SK-N-SH (cell line): ENCODE data around the gene TTC21A. TPM values are rescaled to one million over a fixed set of nuclear protein-coding genes. Genes with fewer than 3 reads are reported as not detected.
A peak's percentile ranks its signal among the peaks of the same experiment; 100 is the strongest.

Experiments
- CTCF ChIA-PET: fragments of 300-600, 350-600 bp; formaldehyde crosslinking; extraction: SDS; loops from one replicate; lab custom pipeline; 2021; lab: Yijun Ruan, JAX
- POLR2A ChIA-PET: fragments of 350-600 bp; sonication (Branson Sonifier 250); formaldehyde crosslinking; extraction: SDS; loops from one replicate; lab custom pipeline; 2020; ENCODE audit warnings: antibody characterized with exemption, inconsistent platforms; lab: Yijun Ruan, JAX
- DNase-seq: peaks from one replicate; pipeline ENCODE4 v3.0.0; 2012
- H2AFZ ChIP-seq: fragments of 200-600 bp; sonication (generic); 2 replicates; pipeline ENCODE4 v1.8.1; 2016; ENCODE audit warnings: antibody characterized with exemption, mild to moderate bottlenecking, low read depth
- H3F3A ChIP-seq: fragments of 200-600 bp; sonication (generic); replicated peaks from 2 replicates; pipeline ENCODE3; 2016; ENCODE audit warnings: antibody characterized with exemption, mild to moderate bottlenecking; ENCODE audit not compliant: insufficient read depth
- H3K27ac ChIP-seq, 2 experiments: fragments of 200-500 bp in 1 of 2; fragments of 200-600 bp in 1 of 2; sonication (Bioruptor generic) in 1 of 2; sonication (generic), shearing (Covaris generic) in 1 of 2; 2 replicates each; pipeline versions ENCODE4 v1.5.1 to v1.6.1; 2014 to 2016; ENCODE audit warnings: low read depth in 2 of 2, inconsistent platforms in 1 of 2, low read length in 1 of 2, mild to moderate bottlenecking in 1 of 2, mixed read lengths in 1 of 2
- H3K27me3 ChIP-seq: fragments of 200-600 bp; sonication (generic), shearing (Covaris generic); 2 replicates; pipeline ENCODE4 v1.6.1; 2016; ENCODE audit warnings: mixed run types; ENCODE audit not compliant: insufficient read depth
- H3K36me3 ChIP-seq, 2 experiments: fragments of 200-500 bp in 1 of 2; fragments of 200-600 bp in 1 of 2; sonication (Bioruptor generic) in 1 of 2; sonication (generic) in 1 of 2; replicated peaks in 1 of 2; 2 replicates each; pipeline versions ENCODE3 to v1.5.1; 2014 to 2016; ENCODE audit warnings: low read length in 1 of 2, mild to moderate bottlenecking in 1 of 2; ENCODE audit not compliant: insufficient read depth in 2 of 2, control insufficient read depth in 1 of 2
- H3K4me1 ChIP-seq, 2 experiments: fragments of 200-500 bp in 1 of 2; fragments of 200-600 bp in 1 of 2; sonication (Bioruptor generic) in 1 of 2; sonication (generic), shearing (Covaris generic) in 1 of 2; 2 replicates each; pipeline versions ENCODE4 v1.5.1 to v1.6.1; 2014 to 2016; ENCODE audit warnings: low read depth in 1 of 2, low read length in 1 of 2, mixed run types in 1 of 2; ENCODE audit not compliant: insufficient read depth in 2 of 2, control insufficient read depth in 1 of 2
- H3K4me2 ChIP-seq: fragments of 200-600 bp; sonication (generic), shearing (Covaris generic); 2 replicates; pipeline ENCODE4 v1.6.1; 2017; ENCODE audit warnings: mixed run types
- H3K4me3 ChIP-seq, 2 experiments: fragments of 200-500 bp in 1 of 2; fragments of 200-600 bp in 1 of 2; sonication (Bioruptor generic) in 1 of 2; sonication (generic), shearing (Covaris generic) in 1 of 2; 2 replicates each; pipeline versions ENCODE4 v1.5.1 to v1.8.1; 2014 to 2016; ENCODE audit warnings: low read depth in 2 of 2, inconsistent platforms in 1 of 2, low read length in 1 of 2, mild to moderate bottlenecking in 1 of 2, mixed read lengths in 1 of 2, moderate library complexity in 1 of 2
- H3K79me2 ChIP-seq: fragments of 200-600 bp; sonication (generic); 2 replicates; pipeline ENCODE4 v1.8.1; 2017; ENCODE audit warnings: mild to moderate bottlenecking; ENCODE audit not compliant: insufficient read depth
- H3K9ac ChIP-seq: fragments of 200-600 bp; sonication (generic); 2 replicates; pipeline ENCODE4 v1.6.1; 2017; ENCODE audit warnings: mixed run types
- H3K9me2 ChIP-seq: fragments of 200-600 bp; sonication (generic); 2 replicates; pipeline ENCODE4 v1.6.1; 2017; ENCODE audit warnings: mixed run types
- H3K9me3 ChIP-seq: fragments of 200-600 bp; sonication (generic); 2 replicates; pipeline ENCODE4 v1.6.1; 2017; ENCODE audit warnings: mixed run types, mild to moderate bottlenecking, moderate library complexity
- H4K20me1 ChIP-seq: fragments of 200-600 bp; sonication (generic); 2 replicates; pipeline ENCODE4 v1.6.1; 2017; ENCODE audit warnings: mild to moderate bottlenecking, mixed run types; ENCODE audit not compliant: insufficient read depth
- CHD2 ChIP-seq: fragments of 150-350 bp; IDR thresholded peaks from 2 replicates; pipeline ENCODE4 v1.6.1; 2018; ENCODE audit warnings: low read length; ENCODE audit not compliant: partially characterized antibody
- ELF1 ChIP-seq: IDR thresholded peaks from 2 replicates; pipeline ENCODE4 v1.4.0; 2012
- EP300 ChIP-seq, 2 experiments: IDR thresholded peaks; 2 replicates each; pipeline versions ENCODE4 v1.4.0 to v1.6.1; 2012; ENCODE audit warnings: borderline replicate concordance in 1 of 2, low read depth in 1 of 2, low read length in 1 of 2
- EZH2phosphoT487 ChIP-seq: fragments of 200-600 bp; sonication (generic); IDR thresholded peaks from 2 replicates; pipeline ENCODE4 v1.6.1; 2017; ENCODE audit warnings: low read depth, mixed run types, mild to moderate bottlenecking, antibody characterized with exemption, moderate library complexity, borderline replicate concordance
- FOSL2 ChIP-seq: IDR thresholded peaks from 2 replicates; pipeline ENCODE4 v1.4.0; 2012; ENCODE audit warnings: low read depth, mild to moderate bottlenecking, moderate library complexity, borderline replicate concordance
- GATA2 ChIP-seq: sonication (generic); formaldehyde crosslinking; IDR thresholded peaks from 2 replicates; pipeline ENCODE4 v1.5.0; 2020; ENCODE audit warnings: mild to moderate bottlenecking, missing genetic modification reagents
- JUND ChIP-seq: IDR thresholded peaks from 2 replicates; pipeline ENCODE4 v1.4.0; 2012
- MEF2A ChIP-seq: IDR thresholded peaks from 2 replicates; pipeline ENCODE4 v1.4.0; 2012; ENCODE audit warnings: low read depth, borderline replicate concordance
- NFIC ChIP-seq: IDR thresholded peaks from 2 replicates; pipeline ENCODE4 v1.4.0; 2012; ENCODE audit warnings: borderline replicate concordance
- POLR2AphosphoS5 ChIP-seq: IDR thresholded peaks from 2 replicates; pipeline ENCODE4 v1.6.1; 2012; ENCODE audit warnings: low read depth, low read length
- RXRA ChIP-seq: IDR thresholded peaks from 2 replicates; pipeline ENCODE4 v1.4.0; 2012; ENCODE audit warnings: low read depth, mild to moderate bottlenecking, borderline replicate concordance
- SIN3A ChIP-seq: IDR thresholded peaks from 2 replicates; pipeline ENCODE4 v1.6.1; 2012; ENCODE audit warnings: low read depth, mild to moderate bottlenecking, low read length, moderate library complexity, borderline replicate concordance
- TAF1 ChIP-seq: IDR thresholded peaks from 2 replicates; pipeline ENCODE4 v1.6.1; 2012; ENCODE audit warnings: low read depth, mild to moderate bottlenecking, low read length, moderate library complexity, borderline replicate concordance
- TCF12 ChIP-seq: IDR thresholded peaks from 2 replicates; pipeline ENCODE4 v1.4.0; 2012
- TEAD4 ChIP-seq: IDR thresholded peaks from 2 replicates; pipeline ENCODE4 v1.4.0; 2012; ENCODE audit warnings: mild to moderate bottlenecking, borderline replicate concordance; ENCODE audit not compliant: insufficient read depth
- YY1 ChIP-seq: IDR thresholded peaks from 2 replicates; pipeline ENCODE4 v1.4.0; 2012; ENCODE audit warnings: low read depth, mild to moderate bottlenecking
- WGBS: methylation state at CpG from one replicate; pipeline ENCODE4 v1.1.6; 2017; ENCODE audit warnings: low lambda C conversion rate; 5-methylcytosine and 5-hydroxymethylcytosine counted together
- polyA plus RNA-seq, 3 experiments: library from polyadenylated mRNA; depleted of rRNA; stranded (reverse); fragments of >200 nt; gene quantifications; 2 replicates each; pipeline ENCODE4 v1.2.3, GENCODE V29; 2012
- TF ChIP-seq, protein P1 (sequence below): IDR thresholded peaks from 2 replicates; pipeline ENCODE4; 2012
- TF ChIP-seq, protein P2 (sequence below): IDR thresholded peaks from 2 replicates; pipeline ENCODE4 v1.4.0; 2012; ENCODE audit warnings: low read depth, borderline replicate concordance
- TF ChIP-seq, protein P3 (sequence below): fragments of 150-350 bp; IDR thresholded peaks from 2 replicates; pipeline ENCODE4 v1.6.1; 2017; ENCODE audit warnings: antibody characterized with exemption, low read length, low read depth, borderline replicate concordance
- TF ChIP-seq, protein P4 (sequence below): IDR thresholded peaks from 2 replicates; pipeline ENCODE4 v1.4.0; 2012; ENCODE audit warnings: low read depth

TTC21A gene
- polyA plus RNA-seq, 1 of the 3 experiments (the other 2 are of a cell fraction) = 3.9 TPM

DNA sequence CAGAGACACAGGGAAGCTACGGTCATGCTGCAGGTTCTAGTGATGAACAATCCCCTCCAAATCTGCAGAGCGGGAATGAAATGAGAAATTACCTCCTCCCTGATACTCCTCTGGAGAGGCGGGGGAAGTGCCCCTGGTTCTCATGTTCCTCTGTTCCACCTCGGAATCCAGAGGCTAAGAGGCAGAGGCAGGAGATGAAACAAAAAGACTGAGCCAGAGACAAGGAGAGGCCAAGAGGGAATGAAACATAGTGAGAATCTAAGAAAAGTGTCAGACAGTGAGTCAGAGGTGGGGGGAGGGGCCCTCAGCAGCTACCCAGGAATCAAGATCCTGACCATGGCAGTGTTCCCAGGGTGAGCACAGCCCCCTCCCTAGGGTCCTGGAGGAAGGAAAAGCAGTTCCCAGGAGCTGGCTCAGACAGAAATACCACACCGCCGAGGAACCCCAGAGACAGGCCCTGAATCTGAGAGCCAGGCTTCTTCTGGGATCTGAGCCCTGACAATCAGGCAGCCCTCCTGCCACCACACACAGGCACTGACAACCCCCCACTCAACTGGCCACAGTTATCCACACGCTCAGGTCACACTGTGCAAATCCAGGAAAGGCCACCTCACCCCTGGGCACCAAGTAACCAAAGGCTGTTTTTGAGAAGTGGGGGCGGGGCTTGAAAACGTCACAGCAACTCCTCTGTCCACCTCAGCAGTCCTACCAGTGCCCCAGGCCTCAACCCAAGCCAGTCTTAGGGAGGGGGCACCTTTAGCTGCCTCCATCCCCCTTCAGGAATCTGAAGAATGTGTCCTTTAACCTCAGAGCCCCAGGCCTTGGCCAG is 43.5 kb downstream of the TTC21A start:
- ChIA-PET POLR2A (no interaction called here), CTCF (interaction anchor here (0.5 to 2.4 kb wide), 6 partner anchors 9 to 1969 kb away, joined by 3 to 8 read pairs (median 4); no protein-coding TSS in a partner anchor)
- Histone ChIP-seq H3K4me3 (peak overlapping the region; percentile 82 to 88; a peak in 3 of 4 replicates), H2AFZ (no peak overlapping the region), H3K9me3 (no peaks in the 10 kb centered on the region), H3K36me3 (peaks cover under 1 to 3% of the 10 kb centered on the region in 2 experiments), H3K27ac (peak overlapping the region; percentile 90 to 100), H3F3A (peaks cover 58% of the 10 kb centered on the region)
- DNase-seq = peak; percentile 49
- 6% methylated on average over 8 of the region's 9 CpGs for whole genome bisulfite sequencing
- TF ChIP-seq ELF1 (peak; percentile 41; the same call in 1 of the 2 replicates), TAF1 (0 out of 2 replicates have a peak, but pooled peaks have one; percentile 10), NFIC (peak; percentile 93), POLR2AphosphoS5 (peak; percentile 62; the same call in 1 of the 2 replicates), EZH2phosphoT487 (no peak), SIN3A (peak; percentile 90), GATA2 (CRISPR knock-in tag) (no peak), MEF2A (peak; percentile 44; the same call in 1 of the 2 replicates), EP300 (IDR thresholded peaks at IDR 0.05; ENCODE audit: borderline replicate concordance in 1 of 2, low read depth in 1 of 2, low read length in 1 of 2) (peak in 1 of 2 experiments; percentile 89; a peak in 2 of 4 replicates), YY1 (peak; percentile 50; the same call in 1 of the 2 replicates), RXRA (peak; percentile 90), TCF12 (peak; percentile 87), CHD2 (no peak), JUND (peak; percentile 97), FOSL2 (peak; percentile 98), TEAD4 (peak; percentile 70)
- TF ChIP-seq, protein P1, sequence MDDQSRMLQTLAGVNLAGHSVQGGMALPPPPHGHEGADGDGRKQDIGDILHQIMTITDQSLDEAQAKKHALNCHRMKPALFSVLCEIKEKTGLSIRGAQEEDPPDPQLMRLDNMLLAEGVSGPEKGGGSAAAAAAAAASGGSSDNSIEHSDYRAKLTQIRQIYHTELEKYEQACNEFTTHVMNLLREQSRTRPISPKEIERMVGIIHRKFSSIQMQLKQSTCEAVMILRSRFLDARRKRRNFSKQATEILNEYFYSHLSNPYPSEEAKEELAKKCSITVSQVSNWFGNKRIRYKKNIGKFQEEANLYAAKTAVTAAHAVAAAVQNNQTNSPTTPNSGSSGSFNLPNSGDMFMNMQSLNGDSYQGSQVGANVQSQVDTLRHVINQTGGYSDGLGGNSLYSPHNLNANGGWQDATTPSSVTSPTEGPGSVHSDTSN = peak; percentile 74
- TF ChIP-seq, protein P2, sequence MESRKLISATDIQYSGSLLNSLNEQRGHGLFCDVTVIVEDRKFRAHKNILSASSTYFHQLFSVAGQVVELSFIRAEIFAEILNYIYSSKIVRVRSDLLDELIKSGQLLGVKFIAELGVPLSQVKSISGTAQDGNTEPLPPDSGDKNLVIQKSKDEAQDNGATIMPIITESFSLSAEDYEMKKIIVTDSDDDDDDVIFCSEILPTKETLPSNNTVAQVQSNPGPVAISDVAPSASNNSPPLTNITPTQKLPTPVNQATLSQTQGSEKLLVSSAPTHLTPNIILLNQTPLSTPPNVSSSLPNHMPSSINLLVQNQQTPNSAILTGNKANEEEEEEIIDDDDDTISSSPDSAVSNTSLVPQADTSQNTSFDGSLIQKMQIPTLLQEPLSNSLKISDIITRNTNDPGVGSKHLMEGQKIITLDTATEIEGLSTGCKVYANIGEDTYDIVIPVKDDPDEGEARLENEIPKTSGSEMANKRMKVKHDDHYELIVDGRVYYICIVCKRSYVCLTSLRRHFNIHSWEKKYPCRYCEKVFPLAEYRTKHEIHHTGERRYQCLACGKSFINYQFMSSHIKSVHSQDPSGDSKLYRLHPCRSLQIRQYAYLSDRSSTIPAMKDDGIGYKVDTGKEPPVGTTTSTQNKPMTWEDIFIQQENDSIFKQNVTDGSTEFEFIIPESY = peak; percentile 75; the same call in 1 of the 2 replicates
- TF ChIP-seq, protein P3, sequence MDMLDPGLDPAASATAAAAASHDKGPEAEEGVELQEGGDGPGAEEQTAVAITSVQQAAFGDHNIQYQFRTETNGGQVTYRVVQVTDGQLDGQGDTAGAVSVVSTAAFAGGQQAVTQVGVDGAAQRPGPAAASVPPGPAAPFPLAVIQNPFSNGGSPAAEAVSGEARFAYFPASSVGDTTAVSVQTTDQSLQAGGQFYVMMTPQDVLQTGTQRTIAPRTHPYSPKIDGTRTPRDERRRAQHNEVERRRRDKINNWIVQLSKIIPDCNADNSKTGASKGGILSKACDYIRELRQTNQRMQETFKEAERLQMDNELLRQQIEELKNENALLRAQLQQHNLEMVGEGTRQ = no peak
- TF ChIP-seq, protein P4, sequence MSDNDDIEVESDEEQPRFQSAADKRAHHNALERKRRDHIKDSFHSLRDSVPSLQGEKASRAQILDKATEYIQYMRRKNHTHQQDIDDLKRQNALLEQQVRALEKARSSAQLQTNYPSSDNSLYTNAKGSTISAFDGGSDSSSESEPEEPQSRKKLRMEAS = peak; percentile 84; the same call in 1 of the 2 replicates
- TF ChIP-seq, all 33 proteins: peak for 16
- Histone ChIP-seq H3K27me3 (no peaks in the 10 kb centered on the region), H4K20me1 (peaks cover 36% of the 10 kb centered on the region), H3K9me2 (no peaks in the 10 kb centered on the region), H3K9ac (peak overlapping the region; percentile 96), H3K4me2 (peak overlapping the region; percentile 97), H3K79me2 (peaks cover 68% of the 10 kb centered on the region), H3K4me1 (peaks cover 43 to 68% of the 10 kb centered on the region in 2 experiments)
